B cell (primary cell): ENCODE data around the gene ANKRD33B. TPM values are rescaled to one million over a fixed set of nuclear protein-coding genes. Genes with fewer than 3 reads are reported as not detected.

Source experiments
- ATAC-seq: fragments of 200-7000 bp; cut with Tn5 transposase; one replicate; pipeline ENCODE4 v1.10.0; 2021; ENCODE audit warnings: low read depth, mild to moderate bottlenecking, moderate number of reproducible peaks, moderate library complexity
- CTCF ChIA-PET: fragments of 350-600 bp; sonication (Branson Sonifier 250); formaldehyde crosslinking; loops from one replicate; lab custom pipeline; 2021; ENCODE audit warnings: antibody characterized with exemption, inconsistent platforms; lab: Charles Lee
- POLR2A ChIA-PET: fragments of 350-600 bp; sonication (Branson Sonifier 250); formaldehyde crosslinking; loops from one replicate; lab custom pipeline; 2021; ENCODE audit warnings: antibody characterized with exemption; lab: Charles Lee
- DNase-seq: peaks from one replicate; pipeline ENCODE4 v3.0.0; 2013
- H2AFZ ChIP-seq: 2 replicates; pipeline ENCODE4 v1.6.1; 2012; ENCODE audit warnings: mild to moderate bottlenecking, low read depth, low read length; ENCODE audit not compliant: insufficient read depth, poor library complexity, severe bottlenecking
- H3K27ac ChIP-seq, 2 donors: 1 replicate in 1 of 2; 2 replicates in 1 of 2; pipeline ENCODE4 v1.5.1; 2012 to 2013; ENCODE audit warnings: low read length in 2 of 2, mild to moderate bottlenecking in 2 of 2, moderate library complexity in 1 of 2
- H3K27me3 ChIP-seq, 4 experiments: fragments of 200-600 bp in 1 of 4; sonication (generic) in 1 of 4; replicated peaks in 1 of 4; 1 replicate in 2 of 4; 2 replicates in 2 of 4; pipeline versions ENCODE4 v1.6.1 to v1.7.0; 2013 to 2016; ENCODE audit warnings: low read length in 3 of 4, mild to moderate bottlenecking in 2 of 4, mixed read lengths in 1 of 4, moderate library complexity in 1 of 4; ENCODE audit not compliant: insufficient read depth in 4 of 4, control insufficient read depth in 3 of 4; ENCODE audit errors: control extremely low read depth in 1 of 4
- H3K36me3 ChIP-seq, 2 experiments: replicated peaks in 1 of 2; 1 replicate in 1 of 2; 2 replicates in 1 of 2; pipeline versions ENCODE4 v1.6.1 to v1.7.1; 2013; ENCODE audit warnings: low read length in 1 of 2; ENCODE audit not compliant: insufficient read depth in 2 of 2, control insufficient read depth in 1 of 2; ENCODE audit errors: control extremely low read depth in 1 of 2, extremely low read depth in 1 of 2
- H3K4me1 ChIP-seq, 2 donors: fragments of 200-600 bp in 1 of 2; sonication (generic) in 1 of 2; 1 replicate in 1 of 2; 2 replicates in 1 of 2; pipeline versions ENCODE4 v1.5.1 to v1.6.1; 2013 to 2017; ENCODE audit warnings: low read length in 2 of 2; ENCODE audit not compliant: control insufficient read depth in 2 of 2, insufficient read depth in 2 of 2
- H3K4me2 ChIP-seq: replicated peaks from 2 replicates; pipeline ENCODE3; 2012; ENCODE audit warnings: mild to moderate bottlenecking, low read depth, low read length; ENCODE audit not compliant: poor library complexity, severe bottlenecking
- H3K4me3 ChIP-seq, 5 experiments: fragments of 200-600 bp in 1 of 5; sonication (generic) in 1 of 5; 1 replicate in 3 of 5; 2 replicates in 2 of 5; pipeline versions ENCODE4 v1.5.1 to v1.7.0; 2011 to 2016; ENCODE audit warnings: low read length in 4 of 5, mild to moderate bottlenecking in 4 of 5, low read depth in 2 of 5, control low read depth in 1 of 5, moderate library complexity in 1 of 5; ENCODE audit not compliant: insufficient read depth in 1 of 5; ENCODE audit errors: control extremely low read depth in 1 of 5, extremely low read depth in 1 of 5
- H3K79me2 ChIP-seq: fragments of 200-600 bp; sonication (generic); one replicate; pipeline ENCODE4 v1.6.0; 2016; ENCODE audit warnings: low read length; ENCODE audit not compliant: control insufficient read depth, insufficient read depth
- H3K9ac ChIP-seq: fragments of 200-600 bp; sonication (generic); 2 replicates; pipeline ENCODE4 v1.6.1; 2017; ENCODE audit warnings: mild to moderate bottlenecking, low read length, moderate library complexity
- H3K9me3 ChIP-seq, 3 donors: one replicate each; pipeline versions ENCODE4 v1.6.1 to v1.7.1; 2013; ENCODE audit warnings: low read length in 2 of 3; ENCODE audit not compliant: control insufficient read depth in 2 of 3, insufficient read depth in 1 of 3; ENCODE audit errors: control extremely low read depth in 1 of 3
- H4K20me1 ChIP-seq: 2 replicates; pipeline ENCODE4 v1.6.0; 2012; ENCODE audit warnings: mild to moderate bottlenecking, low read length; ENCODE audit not compliant: insufficient read depth, control insufficient read depth, poor library complexity, severe bottlenecking
- H3K27ac Mint-ChIP-seq: one replicate; pipeline ENCODE4 v1.8.0; 2021; ENCODE audit warnings: mixed read lengths
- H3K27me3 Mint-ChIP-seq: one replicate; pipeline ENCODE4 v1.8.0; 2021; ENCODE audit warnings: mixed read lengths
- H3K4me1 Mint-ChIP-seq: one replicate; pipeline ENCODE4 v1.8.0; 2021; ENCODE audit warnings: mixed read lengths
- H3K4me3 Mint-ChIP-seq: one replicate; pipeline ENCODE4 v1.8.0; 2021; ENCODE audit warnings: mixed read lengths
- H3K9me3 Mint-ChIP-seq: one replicate; pipeline ENCODE4 v1.8.0; 2022; ENCODE audit warnings: mixed read lengths; ENCODE audit not compliant: insufficient read depth
- CTCF ChIP-seq: fragments of 200-600 bp; IDR thresholded peaks from one replicate; pipeline ENCODE4 v1.8.0; 2022; ENCODE audit warnings: antibody characterized with exemption, mild to moderate bottlenecking
- EZH2 ChIP-seq: IDR thresholded peaks from 2 replicates; pipeline ENCODE4 v1.6.1; 2012; ENCODE audit warnings: borderline replicate concordance, low read depth, mild to moderate bottlenecking, moderate library complexity, low read length; ENCODE audit not compliant: insufficient read depth, poor library complexity, severe bottlenecking
- WGBS: methylation state at CpG from one replicate; pipeline ENCODE4 v1.1.5; 2013; ENCODE audit warnings: missing lambda C conversion rate; ENCODE audit not compliant: insufficient coverage; 5-methylcytosine and 5-hydroxymethylcytosine counted together
- intact Hi-C: fragments of 100-400 bp; cut with micrococcal nuclease; formaldehyde crosslinking; loops from one replicate; pipeline ENCODE4 v1.10.0; 2022
- polyA plus RNA-seq: library from polyadenylated mRNA; depleted of rRNA; stranded (reverse); fragments of >200 nt; gene quantifications from 2 replicates; pipeline ENCODE4 v1.2.3, GENCODE V29; 2012
- total RNA-seq, 2 donors: library from RNA; stranded (reverse); fragments of 120-200 nt in 1 of 2; gene quantifications; 1 replicate in 1 of 2; 2 replicates in 1 of 2; pipeline versions ENCODE4 v1.2.3 to v1.2.4, GENCODE V29; 2013 to 2022

The ANKRD33B gene
- total and polyA plus RNA-seq, 2 donors (not counting 1 experiment from before 2014, with no cell fraction given), result 2.9 to 23.4 TPM

- Mint-ChIP-seq H3K9me3 (no peaks in the 10 kb centered on the region), H3K4me1 (peaks cover 53% of the 10 kb centered on the region), H3K4me3 (no peak overlapping the region), H3K27ac (no peak overlapping the region), H3K27me3 (no peaks in the 10 kb centered on the region)
- Histone ChIP-seq H3K27ac (no peak overlapping the region), H3K4me2 (no peak overlapping the region), H3K4me3 (no peak overlapping the region), H3K9me3 (no peaks in the 10 kb centered on the region), H3K36me3 (no peaks in the 10 kb centered on the region), H3K4me1 (peaks cover 28 to 35% of the 10 kb centered on the region in 2 donors), H3K9ac (no peak overlapping the region), H4K20me1 (peaks cover 60% of the 10 kb centered on the region), H3K27me3 (no peaks in the 10 kb centered on the region), H3K79me2 (peaks cover 76% of the 10 kb centered on the region), H2AFZ (no peak overlapping the region)
- 100% methylated on average over 3 of the region's 6 CpGs for WGBS
- intact Hi-C loops, result no loop called here
- DNase-seq (no peak), ATAC-seq (no peak)
- POLR2A ChIA-PET, result no interaction called here
- CTCF ChIA-PET, result interaction anchor here (0.9 to 3.2 kb wide), 3 partner anchors 15 to 157 kb away, joined by 3 to 10 read pairs (median 3); no protein-coding TSS in a partner anchor
- TF ChIP-seq CTCF (no peak), EZH2 (no peak)
These were observed 46.2 kb downstream of the ANKRD33B start for GRCh38 chr5:10610058-10610457.

DNA sequence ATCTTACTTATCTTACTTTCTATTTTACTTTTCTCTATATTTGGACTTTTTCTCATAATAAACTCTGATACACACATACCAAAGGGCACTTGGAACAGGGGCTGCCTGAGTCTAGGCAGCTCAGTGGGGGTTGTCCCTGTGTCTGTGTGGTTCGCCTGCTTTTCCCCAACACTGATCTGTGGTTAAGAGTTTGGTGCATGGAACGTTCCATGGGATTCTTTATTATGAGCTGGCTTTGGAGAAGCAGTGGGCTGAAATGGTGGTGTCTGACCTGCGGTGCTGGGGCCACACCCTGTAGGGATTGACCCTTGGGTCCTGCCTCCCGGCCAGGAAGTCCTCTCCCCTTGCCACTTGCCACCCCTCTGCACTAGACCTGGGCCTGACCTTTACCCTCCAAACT lies 47.4 kb downstream of the ANKRD33B start:
- POLR2A ChIA-PET, result interaction anchor here (0.5 kb wide), 1 partner anchor 165 kb away, joined by 5 read pairs; no protein-coding TSS in a partner anchor
- H3K27ac Mint-ChIP-seq, result no peak overlapping the region
- Histone ChIP-seq H3K27ac (no peak overlapping the region), H3K4me3 (no peak overlapping the region), H3K4me1 (peaks cover 28 to 34% of the 10 kb centered on the region in 2 donors), H3K79me2 (peaks cover 78% of the 10 kb centered on the region), H4K20me1 (peaks cover 50% of the 10 kb centered on the region), H2AFZ (no peak overlapping the region), H3K9ac (no peak overlapping the region), H3K36me3 (no peaks in the 10 kb centered on the region), H3K27me3 (no peaks in the 10 kb centered on the region), H3K9me3 (no peaks in the 10 kb centered on the region), H3K4me2 (no peak overlapping the region)
- H3K4me3 Mint-ChIP-seq, result no peak overlapping the region
- no peaks in the 10 kb centered on the region for H3K9me3 Mint-ChIP-seq
- ATAC-seq (no peak), DNase-seq (no peak)
- peaks cover 45% of the 10 kb centered on the region for H3K4me1 Mint-ChIP-seq
- H3K27me3 Mint-ChIP-seq, result no peaks in the 10 kb centered on the region
- intact Hi-C loops, result no loop called here
- WGBS, result 94% methylated on average over 2 of the region's 4 CpGs
- CTCF ChIA-PET, result interaction anchor here (1.3 to 5.5 kb wide), 2 partner anchors 16 to 30 kb away, joined by 3 to 35 read pairs; no protein-coding TSS in a partner anchor
- TF ChIP-seq EZH2 (no peak), CTCF (no peak)
